Measurements from ENCODE around the gene SIGLEC14. TPM values are rescaled to one million over a fixed set of nuclear protein-coding genes. Genes with fewer than 3 reads are reported as not detected.

The SIGLEC14 gene
- total RNA-seq, 1 experiment from 2014 or later, result not detected

- DNase-seq (ENCODE audit: low spot score), result peak; percentile 1
- in situ Hi-C loops (cut with HindIII; ENCODE audit: low sequenced_read_pairs), result no loop called here
These were observed 53.3 kb downstream of the SIGLEC14 start for GRCh38 chr19:51593138-51593890.

Other genes starting within 250 kb of the SIGLEC14 start
- gene SIGLEC10, start 229.2 kb downstream of the SIGLEC14 start, total RNA-seq (2014; rRNA removed; shearing (Covaris generic)), result not detected in 2 replicates
- not detected in 2 replicates for gene SIGLEC8, start 188.4 kb downstream of the SIGLEC14 start, total RNA-seq (2014; rRNA removed; shearing (Covaris generic))
- not detected in 2 replicates for gene CEACAM18, start 168.3 kb downstream of the SIGLEC14 start, total RNA-seq (2014; rRNA removed; shearing (Covaris generic))
- not detected in 2 replicates for gene SIGLEC12, start 145.0 kb downstream of the SIGLEC14 start, total RNA-seq (2014; rRNA removed; shearing (Covaris generic))
- not detected in 2 replicates for gene SIGLEC6, start 115.2 kb downstream of the SIGLEC14 start, total RNA-seq (2014; rRNA removed; shearing (Covaris generic))
- 6.3 and 7.2 TPM in 2 replicates for gene ZNF175, start 75.5 kb downstream of the SIGLEC14 start, total RNA-seq (2014; rRNA removed; shearing (Covaris generic))
- not detected in 2 replicates for gene SIGLEC5, start 16.4 kb downstream of the SIGLEC14 start, total RNA-seq (2014; rRNA removed; shearing (Covaris generic))
- 0.98 and 4.7 TPM in 2 replicates for gene SPACA6, start 46.5 kb upstream of the SIGLEC14 start, total RNA-seq (2014; rRNA removed; shearing (Covaris generic))
- not detected in 2 replicates for gene HAS1, start 77.2 kb upstream of the SIGLEC14 start, total RNA-seq (2014; rRNA removed; shearing (Covaris generic))
- gene FPR1, start 105.1 kb upstream of the SIGLEC14 start, total RNA-seq (2014; rRNA removed; shearing (Covaris generic)), result not detected in 2 replicates
- gene FPR2, start 114.4 kb upstream of the SIGLEC14 start, total RNA-seq (2014; rRNA removed; shearing (Covaris generic)), result not detected in 2 replicates
- gene FPR3, start 148.3 kb upstream of the SIGLEC14 start, total RNA-seq (2014; rRNA removed; shearing (Covaris generic)), result not detected in 2 replicates
- gene ZNF577, start 241.1 kb upstream of the SIGLEC14 start, total RNA-seq (2014; rRNA removed; shearing (Covaris generic)), result 3.0 and 3.3 TPM in 2 replicates